Activated CD4-positive, alpha-beta T cell treated with anti-CD3 and anti-CD28 coated beads, Interleukin-2, amount 10 ng/mL, durations not matched to agents 7 days and 5 days (primary cell): ENCODE measurements around the gene PON1. TPM values are rescaled to one million over a fixed set of nuclear protein-coding genes. Genes with fewer than 3 reads are reported as not detected.

Experiments
- CTCF ChIA-PET: fragments of 350-600 bp; sonication (Branson Sonifier 250); formaldehyde crosslinking; loops from one replicate; lab custom pipeline; 2021; ENCODE audit warnings: antibody characterized with exemption; lab: Charles Lee
- POLR2A ChIA-PET: fragments of 350-600 bp; sonication (Branson Sonifier 250); formaldehyde crosslinking; loops from one replicate; lab custom pipeline; 2021; ENCODE audit warnings: antibody characterized with exemption; lab: Charles Lee
- DNase-seq: peaks from one replicate; pipeline ENCODE4 v3.0.0-alpha.2; 2020
- H3K27ac Mint-ChIP-seq: one replicate; pipeline ENCODE4 v1.8.0; 2021; ENCODE audit warnings: mild to moderate bottlenecking, moderate library complexity, mixed read lengths
- H3K27me3 Mint-ChIP-seq: one replicate; pipeline ENCODE4 v1.8.0; 2021; ENCODE audit warnings: mixed read lengths
- H3K36me3 Mint-ChIP-seq: one replicate; pipeline ENCODE4 v1.8.0; 2021; ENCODE audit warnings: low read depth, mixed read lengths
- H3K4me1 Mint-ChIP-seq: one replicate; pipeline ENCODE4 v1.8.0; 2021; ENCODE audit warnings: mixed read lengths
- H3K4me3 Mint-ChIP-seq: one replicate; pipeline ENCODE4 v1.8.0; 2021; ENCODE audit warnings: mild to moderate bottlenecking, moderate library complexity, mixed read lengths
- H3K9me3 Mint-ChIP-seq: one replicate; pipeline ENCODE4 v1.8.0; 2021; ENCODE audit warnings: mixed read lengths
- total RNA-seq, 2 experiments: library from RNA; stranded (reverse); gene quantifications; one replicate each; pipeline ENCODE4 v1.2.3, GENCODE V29; 2021

Gene PON1
- total RNA-seq, 2 experiments from 2014 or later: not detected

DNA sequence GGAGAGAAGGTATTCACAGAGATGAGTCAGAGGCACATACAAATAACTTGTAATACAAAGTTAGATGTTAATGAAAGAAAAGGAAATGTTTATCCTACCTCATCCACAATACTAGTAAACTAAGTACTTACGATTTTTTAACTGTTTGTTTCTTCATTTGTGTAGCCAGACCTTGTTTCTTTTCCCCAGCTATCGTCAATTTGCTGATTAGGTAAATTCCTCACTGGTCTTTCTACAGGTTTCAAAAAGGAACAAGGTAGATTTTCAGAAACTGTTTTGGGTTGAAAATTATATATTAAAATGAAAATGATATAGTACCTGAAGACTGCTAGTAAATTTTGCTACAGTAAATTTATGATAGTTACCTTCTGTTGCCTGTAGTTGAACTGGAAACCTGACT is 56.6 kb downstream of the PON1 start:
- POLR2A ChIA-PET: no interaction called here
- Mint-ChIP-seq H3K9me3 (no peaks in the 10 kb centered on the region), H3K27ac (no peak overlapping the region), H3K4me3 (no peak overlapping the region), H3K36me3 (no peaks in the 10 kb centered on the region), H3K4me1 (no peaks in the 10 kb centered on the region), H3K27me3 (peaks cover 5% of the 10 kb centered on the region)
- DNase-seq: no peak
- CTCF ChIA-PET: no interaction called here

DNA sequence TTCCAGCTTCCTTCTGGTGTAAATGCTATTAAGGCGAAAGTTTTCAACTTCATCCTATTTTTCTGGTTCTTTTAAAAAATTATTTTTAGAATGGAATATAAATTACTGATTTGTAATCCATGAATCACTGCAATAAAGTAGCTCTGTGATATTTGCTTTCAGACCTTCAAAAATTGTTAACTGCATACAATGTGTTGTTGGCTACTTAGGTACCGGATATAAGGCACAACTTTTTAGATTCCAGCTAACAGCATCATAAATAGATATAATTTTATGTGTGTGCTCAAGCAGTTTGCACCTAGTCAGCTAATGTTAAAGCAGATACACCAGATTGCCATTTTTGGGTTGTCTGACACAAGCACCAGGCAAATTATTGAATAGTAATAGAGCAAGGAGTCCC is 58.7 kb downstream of the PON1 start:
- CTCF ChIA-PET: interaction anchor here (1.6 kb wide), 1 partner anchor 19 kb away, joined by 3 read pairs; no protein-coding TSS in a partner anchor
- Mint-ChIP-seq H3K4me1 (no peaks in the 10 kb centered on the region), H3K9me3 (no peaks in the 10 kb centered on the region), H3K36me3 (no peaks in the 10 kb centered on the region), H3K27me3 (peaks cover 1% of the 10 kb centered on the region), H3K27ac (no peak overlapping the region), H3K4me3 (no peak overlapping the region)
- no peak for DNase-seq
- POLR2A ChIA-PET: no interaction called here

GRCh38 chr7:95264363-95264891 is 59.9 kb downstream of the PON1 start:
- no peaks in the 10 kb centered on the region for H3K9me3 Mint-ChIP-seq
- ChIA-PET CTCF (no interaction called here), POLR2A (no interaction called here)
- H3K4me1 Mint-ChIP-seq: no peaks in the 10 kb centered on the region
- H3K27me3 Mint-ChIP-seq: peaks cover 1% of the 10 kb centered on the region
- no peak for DNase-seq
- no peaks in the 10 kb centered on the region for H3K36me3 Mint-ChIP-seq
- H3K4me3 Mint-ChIP-seq: no peak overlapping the region
- no peak overlapping the region for H3K27ac Mint-ChIP-seq

DNA sequence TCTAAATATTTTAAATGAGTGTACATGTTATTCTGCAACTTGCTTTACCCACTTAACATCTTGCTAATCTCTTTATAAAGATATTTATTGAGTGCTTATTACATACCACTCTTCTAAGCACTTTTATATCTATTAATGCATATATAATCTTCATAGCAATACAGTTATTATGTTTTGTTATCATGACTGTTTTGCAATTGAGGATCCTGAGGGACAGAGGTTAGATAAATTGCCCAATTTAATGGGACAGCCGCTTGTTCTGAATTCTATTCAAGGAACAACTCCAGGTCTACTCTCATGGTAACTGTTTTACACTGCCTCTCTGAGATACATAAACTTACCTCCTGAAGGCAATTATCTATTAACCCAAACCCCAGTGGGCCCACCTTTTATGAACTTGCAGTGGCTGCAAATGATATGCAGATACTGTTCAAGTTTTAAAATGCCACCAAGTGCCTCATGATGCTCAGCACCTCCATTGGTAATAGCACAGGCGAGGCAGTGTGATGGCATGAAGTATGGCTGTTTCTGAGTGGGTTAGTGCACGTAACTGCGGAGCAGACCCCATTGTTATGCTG is 60.5 kb downstream of the PON1 start:
- Mint-ChIP-seq H3K4me1 (no peaks in the 10 kb centered on the region), H3K4me3 (no peak overlapping the region), H3K27ac (no peak overlapping the region), H3K27me3 (peaks cover 1% of the 10 kb centered on the region), H3K9me3 (no peaks in the 10 kb centered on the region), H3K36me3 (no peaks in the 10 kb centered on the region)
- ChIA-PET CTCF (no interaction called here), POLR2A (no interaction called here)
- no peak for DNase-seq

DNA sequence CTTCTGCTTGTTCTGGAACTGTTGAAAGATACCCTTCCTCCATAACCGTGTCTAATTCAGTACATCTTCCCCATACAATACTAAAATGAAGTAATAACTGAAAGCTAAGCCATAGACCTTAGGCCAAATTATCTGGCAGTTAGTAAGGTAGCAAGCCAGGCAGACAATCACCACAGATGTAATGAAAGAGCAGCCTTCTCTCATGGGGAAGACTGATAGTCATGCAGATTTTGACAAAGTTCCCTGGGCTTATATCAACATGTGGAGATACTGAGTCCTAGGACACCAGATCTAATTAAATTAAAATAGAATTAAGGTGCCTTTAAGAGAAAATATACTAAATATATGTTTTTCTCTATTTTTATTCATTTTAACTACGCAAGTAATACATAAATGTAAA is 61.5 kb downstream of the PON1 start:
- DNase-seq: no peak
- Mint-ChIP-seq H3K4me1 (no peaks in the 10 kb centered on the region), H3K9me3 (no peaks in the 10 kb centered on the region), H3K27ac (no peak overlapping the region), H3K4me3 (no peak overlapping the region), H3K36me3 (no peaks in the 10 kb centered on the region), H3K27me3 (peaks cover 1% of the 10 kb centered on the region)
- ChIA-PET CTCF (no interaction called here), POLR2A (no interaction called here)

- H3K9me3 Mint-ChIP-seq: no peaks in the 10 kb centered on the region
- no peak overlapping the region for H3K4me3 Mint-ChIP-seq
- no peaks in the 10 kb centered on the region for H3K4me1 Mint-ChIP-seq
- no peak for DNase-seq
- no peaks in the 10 kb centered on the region for H3K36me3 Mint-ChIP-seq
- H3K27ac Mint-ChIP-seq: no peak overlapping the region
- ChIA-PET CTCF (no interaction called here), POLR2A (no interaction called here)
- H3K27me3 Mint-ChIP-seq: peaks cover 1% of the 10 kb centered on the region
Observed at GRCh38 chr7:95261895-95262415, 62.4 kb downstream of the PON1 start.

DNA sequence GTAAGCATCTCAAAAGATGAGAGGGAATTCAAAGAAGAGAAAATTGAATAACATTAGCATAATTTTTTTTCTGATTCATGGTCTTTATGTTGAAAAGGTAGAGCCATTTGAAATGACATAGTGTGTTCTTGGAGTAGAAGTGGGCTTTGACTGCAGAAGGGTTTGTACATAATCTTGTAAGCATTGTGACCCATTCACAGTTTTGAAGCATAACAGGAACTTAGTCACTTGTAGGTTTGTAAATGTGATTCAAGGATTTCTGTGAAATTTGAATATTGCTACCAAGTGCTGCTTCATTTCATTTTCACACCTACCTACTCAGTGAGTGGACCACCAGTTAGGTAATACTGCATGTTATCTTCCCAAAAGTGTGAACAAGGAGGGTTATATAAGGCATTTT is 68.6 kb downstream of the PON1 start:
- no peak overlapping the region for H3K4me3 Mint-ChIP-seq
- no peaks in the 10 kb centered on the region for H3K4me1 Mint-ChIP-seq
- no peaks in the 10 kb centered on the region for H3K9me3 Mint-ChIP-seq
- DNase-seq: no peak
- H3K27me3 Mint-ChIP-seq: peaks cover 2% of the 10 kb centered on the region
- ChIA-PET CTCF (no interaction called here), POLR2A (no interaction called here)
- H3K27ac Mint-ChIP-seq: no peak overlapping the region
- no peaks in the 10 kb centered on the region for H3K36me3 Mint-ChIP-seq

GRCh38 chr7:95253986-95254385 is 70.3 kb downstream of the PON1 start:
- no peak overlapping the region for H3K4me3 Mint-ChIP-seq
- ChIA-PET CTCF (interaction anchor here (1.3 kb wide), 1 partner anchor 13 kb away, joined by 3 read pairs; no protein-coding TSS in a partner anchor), POLR2A (no interaction called here)
- no peak for DNase-seq
- H3K9me3 Mint-ChIP-seq: no peaks in the 10 kb centered on the region
- H3K27ac Mint-ChIP-seq: no peak overlapping the region
- no peaks in the 10 kb centered on the region for H3K4me1 Mint-ChIP-seq
- H3K27me3 Mint-ChIP-seq: peaks cover 4% of the 10 kb centered on the region
- H3K36me3 Mint-ChIP-seq: no peaks in the 10 kb centered on the region

- no peaks in the 10 kb centered on the region for H3K9me3 Mint-ChIP-seq
- no peaks in the 10 kb centered on the region for H3K36me3 Mint-ChIP-seq
Observed at GRCh38 chr7:95251966-95252365, 72.4 kb downstream of the PON1 start.

DNA sequence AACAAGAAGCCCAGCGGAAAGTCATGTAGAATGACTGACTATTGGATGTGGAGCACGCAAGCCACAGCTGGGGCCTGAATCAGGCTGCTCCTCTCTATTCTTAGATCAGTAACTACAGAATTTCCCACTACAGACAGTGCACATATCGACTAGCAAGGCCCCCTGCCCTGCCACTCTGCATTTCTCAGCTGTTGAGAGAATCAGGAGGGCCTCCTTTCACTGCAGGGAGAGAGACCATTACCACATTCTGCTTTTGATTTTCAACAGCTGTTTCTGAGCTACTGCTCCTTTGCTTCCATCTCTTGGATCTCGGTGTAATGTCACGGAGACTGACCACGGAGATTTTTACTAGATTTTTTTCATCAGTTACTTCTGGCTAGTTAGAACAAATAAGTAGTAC is 73.8 kb downstream of the PON1 start:
- CTCF ChIA-PET: interaction anchor here (0.6 kb wide), 1 partner anchor 104 kb away, joined by 3 read pairs; no protein-coding TSS in a partner anchor
- Mint-ChIP-seq H3K27ac (no peak overlapping the region), H3K4me3 (no peak overlapping the region), H3K27me3 (peaks cover 6% of the 10 kb centered on the region), H3K36me3 (no peaks in the 10 kb centered on the region), H3K9me3 (no peaks in the 10 kb centered on the region), H3K4me1 (no peaks in the 10 kb centered on the region)
- POLR2A ChIA-PET: no interaction called here
- no peak for DNase-seq

More at GRCh38 chr7:95251966-95252365, 72.4 kb downstream of the PON1 start:
- Mint-ChIP-seq H3K4me3 (no peak overlapping the region), H3K27ac (no peak overlapping the region), H3K27me3 (peaks cover 4% of the 10 kb centered on the region), H3K4me1 (no peaks in the 10 kb centered on the region)
- ChIA-PET POLR2A (no interaction called here), CTCF (no interaction called here)
- no peak for DNase-seq

Other genes starting within 250 kb of the PON1 start
- gene PON3, start 71.8 kb upstream of the PON1 start, total RNA-seq: not detected
- gene PON2, start 110.5 kb upstream of the PON1 start, total RNA-seq: 1 to 10 TPM; 3.3 to 4.2 TPM
- gene ASB4, start 161.4 kb upstream of the PON1 start, total RNA-seq: not detected